Measurements from ENCODE around the gene CCDC92.

The CCDC92 gene

DNA sequence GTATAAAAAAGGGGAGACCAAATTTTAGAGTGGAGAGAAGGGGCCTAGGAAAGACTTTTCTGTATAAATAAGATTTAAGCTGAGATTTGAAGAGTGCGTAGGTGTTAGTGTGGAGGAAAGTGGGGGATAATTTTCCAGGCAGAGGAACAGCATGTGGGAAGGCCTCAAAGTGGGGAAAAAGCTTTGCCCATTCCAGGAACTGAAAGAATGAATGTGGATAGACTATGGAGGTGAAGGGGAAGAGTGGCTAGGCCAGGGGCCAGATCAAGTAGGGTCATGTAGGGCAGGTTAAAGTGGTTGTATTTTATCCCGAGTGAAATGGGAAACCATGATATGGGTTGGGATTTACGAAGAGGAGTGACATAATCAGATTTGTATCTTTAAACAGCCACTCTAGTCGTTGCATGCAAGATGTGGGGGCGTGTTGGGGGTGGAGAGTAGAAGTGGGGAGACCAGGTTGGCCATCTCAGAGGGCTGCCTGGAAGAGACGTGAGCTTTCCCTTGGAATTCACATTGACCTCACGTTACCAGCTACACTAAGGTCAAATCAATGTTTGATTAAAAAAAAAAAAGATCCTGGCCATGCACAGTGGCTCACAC, 3.7 kb upstream of the CCDC92 start:
- DNase-seq (ENCODE audit: low read depth), result no peak

DNA sequence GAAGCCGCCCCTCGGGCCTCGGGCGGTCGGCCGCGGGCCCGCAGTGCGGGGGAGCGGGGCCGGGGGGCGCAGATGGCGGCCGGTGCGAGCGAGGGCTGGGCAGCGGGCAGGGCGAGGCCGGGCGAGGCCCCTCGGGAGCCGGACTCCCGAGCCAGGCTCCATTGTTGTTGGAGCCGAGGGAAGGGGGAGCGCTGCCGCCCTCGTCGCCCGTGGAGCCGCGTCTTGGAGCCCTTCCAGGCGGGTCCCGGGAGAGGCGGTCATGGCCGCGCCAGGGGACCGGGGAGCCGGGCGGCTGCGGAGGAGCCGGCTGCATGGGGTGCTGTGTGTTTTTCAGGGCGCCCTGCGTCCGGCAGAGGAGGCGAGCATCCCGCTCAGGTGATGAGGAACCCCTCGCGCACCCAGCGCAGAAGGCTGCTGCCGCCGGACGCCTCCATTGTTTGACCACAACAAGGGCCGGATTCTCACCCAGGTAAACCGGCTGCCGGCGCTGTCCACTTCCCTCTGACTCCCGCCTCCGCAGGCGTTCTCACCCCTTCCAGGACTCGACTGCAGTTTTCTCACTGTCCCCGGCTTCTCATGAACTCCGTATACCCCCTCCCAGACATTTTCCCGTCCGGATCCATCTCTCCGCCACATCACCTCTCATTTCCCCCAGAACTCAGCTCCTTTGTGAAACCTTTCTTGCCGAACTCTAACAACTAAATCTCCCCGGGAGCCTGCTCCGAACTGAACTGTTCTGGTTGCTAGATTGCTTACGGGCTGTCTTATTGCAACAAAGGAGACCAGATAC, 1.1 kb upstream of the CCDC92 start:
- DNase-seq (ENCODE audit: low read depth), result no peak

DNA sequence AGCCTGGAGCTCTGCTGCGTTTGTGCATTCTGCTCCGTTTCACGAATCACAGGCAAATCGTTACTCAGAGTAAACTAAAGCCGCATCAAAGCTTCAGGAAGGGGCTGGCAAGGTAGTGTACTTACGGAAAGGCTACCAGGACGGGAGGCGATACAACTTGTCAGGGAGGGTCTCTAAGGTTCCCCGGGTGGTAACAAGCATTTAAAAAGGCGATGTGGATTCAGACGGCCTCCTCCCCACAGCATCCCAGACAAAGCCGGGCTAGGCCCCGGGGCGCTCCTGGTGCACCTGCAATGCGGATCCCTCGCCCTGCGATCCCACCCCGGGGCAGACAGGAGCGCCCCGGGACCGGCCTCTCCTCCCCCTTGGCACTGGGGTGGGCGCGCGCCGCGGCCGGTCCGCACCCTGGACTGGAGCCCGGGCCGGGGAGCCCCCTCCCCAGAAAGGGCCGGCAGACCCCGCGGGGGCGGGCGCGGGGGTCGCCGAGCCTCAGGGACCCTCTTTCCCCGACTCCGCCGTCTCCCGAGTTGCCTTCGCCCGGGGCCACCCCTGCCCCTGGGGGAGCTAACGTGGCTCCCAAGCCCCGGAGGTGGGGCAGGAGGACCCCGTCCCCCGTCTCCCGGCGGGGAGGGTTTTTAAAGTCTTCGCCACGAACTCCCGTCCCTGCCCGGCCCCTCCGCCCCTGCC, 718 bp downstream of the CCDC92 start:
- DNase-seq (ENCODE audit: low read depth), result no peak

DNA sequence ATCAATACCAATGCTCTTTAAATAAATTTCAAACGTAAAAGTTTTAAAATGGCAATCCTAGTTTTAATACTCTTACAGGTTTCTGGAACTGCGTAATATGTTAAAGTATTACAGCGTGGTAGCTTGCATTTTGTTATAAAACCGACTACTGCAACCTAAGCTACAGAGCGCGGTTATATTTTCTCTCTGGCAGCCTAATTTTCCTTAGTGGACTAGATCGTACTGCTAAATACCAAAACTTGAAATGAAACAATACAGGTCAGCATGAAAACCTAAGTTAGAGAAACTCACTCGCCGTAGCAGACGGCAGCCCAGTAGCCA, 1.2 kb downstream of the CCDC92 start:
- DNase-seq (ENCODE audit: low read depth), result no peak

DNA sequence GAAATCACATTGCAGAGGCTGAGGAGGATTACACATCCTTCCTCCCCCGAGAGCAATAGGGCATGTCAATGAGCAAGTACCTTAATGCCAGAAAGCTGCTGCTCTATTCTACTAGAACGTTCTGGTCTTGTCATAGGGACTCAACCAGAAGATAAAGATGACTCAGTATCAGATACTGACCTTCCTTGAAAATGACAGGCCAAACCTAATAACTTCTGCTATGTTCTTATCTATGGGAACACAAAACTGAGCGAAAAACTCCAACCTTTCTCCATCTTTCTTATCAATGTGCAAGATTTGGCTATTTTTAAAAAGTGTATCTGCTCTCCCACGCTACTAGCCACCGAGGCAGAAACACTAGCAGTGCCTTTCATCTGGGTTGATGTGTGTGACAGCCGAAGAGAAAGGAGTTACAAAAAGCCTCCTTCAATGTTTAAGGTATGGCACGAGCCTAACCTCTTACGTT, 5.5 kb downstream of the CCDC92 start:
- no peak for DNase-seq (ENCODE audit: low read depth)

DNA sequence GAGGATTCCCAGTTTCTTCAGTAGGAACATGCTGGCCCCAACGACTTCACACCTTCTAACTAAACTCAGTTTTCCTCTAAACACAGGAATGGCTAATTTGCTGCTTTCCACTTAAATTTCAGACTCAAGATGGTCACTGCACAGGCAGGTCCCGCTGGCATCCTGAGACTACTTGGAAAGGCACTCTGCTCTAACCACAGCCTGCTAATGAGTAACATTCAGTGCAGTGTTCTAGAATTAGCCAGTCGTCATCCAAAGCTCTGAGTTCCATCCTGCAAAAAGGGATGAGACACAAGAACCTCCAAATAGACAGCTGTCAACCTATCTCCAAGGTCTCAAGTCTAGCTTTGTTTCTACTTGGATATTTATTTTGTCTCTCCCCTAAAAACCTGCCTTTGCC, 6.0 kb downstream of the CCDC92 start:
- no peak for DNase-seq (ENCODE audit: low read depth)

DNA sequence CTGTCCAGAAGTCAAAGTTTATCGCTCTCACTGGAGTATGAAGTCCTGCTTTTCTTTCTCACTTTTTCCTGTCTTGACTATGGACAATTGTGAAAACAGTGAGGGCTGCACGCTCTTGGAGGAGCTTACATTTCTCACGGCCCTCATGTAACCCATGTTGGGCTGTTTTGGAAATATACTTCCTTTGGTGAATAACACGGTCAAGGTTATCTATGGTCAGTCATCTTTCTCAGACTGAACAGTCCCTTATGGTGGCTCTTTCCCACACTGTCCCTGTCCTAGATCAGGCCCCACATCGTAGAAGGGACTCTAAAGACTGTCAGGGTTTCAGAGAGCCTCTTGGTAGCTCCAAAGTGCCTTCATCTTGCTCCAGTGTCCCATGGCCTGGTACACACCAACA, 7.2 kb downstream of the CCDC92 start:
- DNase-seq (ENCODE audit: low read depth), result no peak

DNA sequence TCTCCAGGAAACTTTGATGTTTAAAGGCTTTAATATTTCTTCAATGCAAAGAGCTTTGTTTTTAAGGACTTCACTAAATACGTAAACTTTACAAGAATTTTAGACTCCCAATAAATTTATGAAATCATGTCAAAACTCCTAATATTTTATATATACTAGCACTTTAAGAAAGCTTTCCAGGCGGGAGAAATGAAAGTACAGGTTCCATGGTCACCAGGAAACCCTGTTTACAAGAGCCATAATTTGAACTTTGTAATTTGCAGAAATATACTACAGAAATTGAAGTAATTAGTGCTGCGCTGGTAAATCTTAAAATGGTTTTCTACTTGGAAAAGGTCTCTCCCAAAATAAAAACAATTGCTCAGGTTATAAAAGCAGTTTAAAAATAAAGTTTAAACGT, 8.8 kb downstream of the CCDC92 start:
- DNase-seq (ENCODE audit: low read depth), result no peak

DNA sequence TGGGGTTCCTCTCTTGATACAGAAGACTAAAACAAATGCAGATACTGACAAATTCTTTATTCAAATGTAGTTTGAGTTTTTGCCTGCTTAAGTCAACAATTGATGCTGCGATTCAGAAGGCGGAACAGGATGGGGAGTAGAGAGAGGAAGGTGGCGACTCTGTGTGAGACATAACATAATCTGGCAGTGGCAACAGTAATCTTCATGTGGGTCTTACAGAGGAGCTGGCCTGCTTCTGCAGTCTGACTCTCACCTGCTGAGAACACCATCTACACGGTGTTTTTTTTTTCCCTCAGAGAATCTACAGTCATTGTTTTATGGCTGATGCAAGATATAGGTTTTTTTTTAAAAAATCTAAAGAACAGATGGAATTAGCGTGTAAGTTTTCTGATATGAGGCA, 10.1 kb downstream of the CCDC92 start:
- DNase-seq (ENCODE audit: low read depth), result no peak

DNA sequence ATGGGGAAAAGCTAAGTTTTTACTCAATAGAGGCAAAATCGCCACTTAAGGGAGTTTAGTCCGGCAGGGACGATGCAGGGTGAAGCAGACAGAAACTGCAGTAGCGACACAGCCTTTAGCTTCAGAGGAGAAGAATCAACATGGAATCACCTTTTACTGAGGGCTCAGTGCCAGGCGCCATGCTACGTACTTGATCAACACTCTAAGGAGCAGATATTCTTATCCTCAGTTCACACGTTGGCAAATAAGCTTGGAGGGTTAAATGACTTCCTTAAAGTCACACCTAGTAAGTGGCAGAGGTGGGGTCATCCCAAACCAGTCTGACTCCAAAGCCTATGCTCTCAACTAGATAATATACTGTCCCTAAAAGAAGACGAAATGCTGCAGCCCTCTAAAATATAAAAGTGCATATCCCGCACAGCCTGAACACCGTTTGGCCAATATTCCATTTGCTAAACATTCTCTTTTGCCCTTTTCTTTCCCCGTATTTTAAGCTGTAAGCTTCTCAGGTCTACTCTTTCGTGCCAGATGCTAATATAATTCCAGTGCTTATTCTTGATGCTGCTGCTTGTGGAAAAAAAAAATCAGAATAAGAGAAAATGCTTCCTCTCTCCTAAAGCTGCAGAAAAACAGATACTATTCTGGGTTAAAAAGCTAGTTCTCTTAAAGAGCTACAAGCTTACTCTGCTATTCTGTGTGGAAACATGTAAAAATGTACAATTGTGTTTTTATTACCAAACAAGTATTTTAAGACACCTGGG, 10.9 kb downstream of the CCDC92 start:
- no peak for DNase-seq (ENCODE audit: low read depth)

DNA sequence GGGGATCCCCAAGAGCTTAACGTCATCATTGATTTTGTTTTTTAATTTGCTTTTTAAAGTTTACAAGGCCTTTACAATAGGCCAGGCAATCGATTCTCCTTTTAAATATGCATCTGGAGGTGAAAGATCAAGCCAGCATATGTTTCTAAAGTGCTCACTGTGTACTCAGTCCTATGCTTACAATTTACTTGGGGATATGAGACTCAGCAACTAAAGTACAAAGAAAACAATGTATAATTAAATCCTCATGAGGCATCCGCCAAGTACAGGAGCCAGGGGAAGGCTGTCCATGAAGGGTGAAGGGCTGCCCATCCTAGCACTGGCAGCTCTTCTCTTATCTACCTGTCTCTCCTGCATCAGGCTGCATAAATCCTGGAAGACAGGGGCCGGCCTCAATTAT, 11.8 kb downstream of the CCDC92 start:
- DNase-seq (ENCODE audit: low read depth), result no peak

DNA sequence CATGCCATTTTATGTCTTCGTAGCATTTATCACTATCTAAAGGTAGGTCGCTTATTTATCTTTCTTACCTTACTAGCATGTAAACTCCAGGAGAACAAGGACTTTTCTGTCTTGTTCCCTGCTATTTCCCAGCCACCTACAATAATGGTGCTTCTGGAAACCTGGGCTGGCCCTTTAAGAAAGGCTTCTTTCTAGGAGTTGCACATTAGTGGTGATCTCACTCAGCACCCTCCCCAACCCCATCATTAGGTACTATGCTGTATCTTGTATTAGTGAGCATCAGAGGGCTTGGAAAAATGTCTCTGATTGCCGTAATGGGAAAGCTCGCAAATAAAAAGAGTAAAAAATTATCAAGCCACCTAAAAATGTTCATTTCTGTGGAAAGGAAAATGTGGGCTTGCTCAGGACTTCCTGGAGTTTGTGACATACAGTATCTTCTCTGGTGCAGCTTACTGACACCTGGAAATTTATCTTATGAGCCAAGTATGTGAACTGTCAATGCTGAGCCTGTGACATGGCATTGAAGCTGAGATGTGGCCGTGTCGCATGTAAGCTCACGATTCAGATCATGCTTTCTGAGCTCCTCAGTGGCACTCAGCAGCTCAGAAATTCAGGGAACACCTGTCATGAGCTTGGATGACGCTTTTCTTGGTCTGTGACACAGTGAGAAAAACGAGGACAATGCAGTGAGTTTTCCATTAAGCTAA, 12.4 kb downstream of the CCDC92 start:
- DNase-seq (ENCODE audit: low read depth), result no peak

DNA sequence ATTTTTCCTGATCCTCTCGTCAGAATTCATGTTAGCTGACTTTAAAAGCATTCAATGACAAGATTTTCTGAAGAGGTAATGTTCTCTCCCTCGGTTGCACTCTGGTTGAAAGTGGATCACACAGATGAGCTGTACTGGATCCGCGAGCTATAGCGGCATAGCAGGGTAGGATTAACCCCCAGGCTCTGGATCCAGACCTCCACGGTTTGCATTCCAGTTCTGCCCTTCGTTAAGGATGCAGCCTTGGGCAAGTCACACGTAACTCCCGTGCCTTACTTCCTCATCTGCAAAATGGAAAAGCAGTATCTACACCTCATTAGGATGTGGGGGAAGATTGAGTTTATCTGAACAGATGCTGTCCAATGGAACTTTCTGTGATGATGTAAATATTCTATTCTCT, 13.8 kb downstream of the CCDC92 start:
- no peak for DNase-seq (ENCODE audit: low read depth)

DNA sequence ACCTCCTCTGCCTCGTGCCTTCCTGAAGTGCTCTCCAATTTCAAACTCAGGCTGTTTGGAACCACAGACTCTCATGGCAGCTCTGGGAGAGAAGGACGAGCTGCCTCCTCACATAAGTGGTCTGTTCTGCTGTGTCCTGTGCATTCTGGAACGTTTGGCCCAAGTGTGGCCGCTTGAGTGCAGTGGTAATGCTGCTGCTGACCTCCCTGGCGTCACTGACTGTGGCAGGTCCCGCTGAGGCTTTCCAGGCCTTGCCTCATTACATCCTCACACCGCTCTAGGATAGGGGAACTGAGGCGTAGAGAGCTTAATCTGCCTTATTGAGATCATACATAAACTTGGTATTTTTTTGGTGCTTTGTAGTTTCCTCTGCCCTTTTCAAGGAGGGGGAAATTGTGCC, 14.2 kb downstream of the CCDC92 start:
- no peak for DNase-seq (ENCODE audit: low read depth)

DNA sequence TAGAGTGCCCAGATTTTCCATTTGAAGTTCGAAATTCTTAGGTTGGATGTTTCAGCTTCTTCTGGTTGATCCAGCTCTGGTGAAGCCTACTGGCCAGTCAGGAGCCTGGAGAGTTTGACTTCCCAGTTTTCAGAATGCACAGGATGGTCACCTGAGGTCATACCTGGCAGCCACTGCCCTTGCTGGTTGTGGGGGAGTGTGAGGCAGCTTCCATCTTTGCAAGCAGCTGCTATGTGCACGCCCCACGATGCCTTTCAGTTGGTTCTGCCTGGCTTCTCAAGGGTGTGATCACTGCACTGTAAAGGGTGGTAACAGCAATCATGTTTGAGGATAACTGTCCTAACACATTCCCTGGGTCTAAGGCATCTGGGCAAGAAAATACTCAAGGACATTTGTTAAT, 15.4 kb downstream of the CCDC92 start:
- DNase-seq (ENCODE audit: low read depth), result no peak

DNA sequence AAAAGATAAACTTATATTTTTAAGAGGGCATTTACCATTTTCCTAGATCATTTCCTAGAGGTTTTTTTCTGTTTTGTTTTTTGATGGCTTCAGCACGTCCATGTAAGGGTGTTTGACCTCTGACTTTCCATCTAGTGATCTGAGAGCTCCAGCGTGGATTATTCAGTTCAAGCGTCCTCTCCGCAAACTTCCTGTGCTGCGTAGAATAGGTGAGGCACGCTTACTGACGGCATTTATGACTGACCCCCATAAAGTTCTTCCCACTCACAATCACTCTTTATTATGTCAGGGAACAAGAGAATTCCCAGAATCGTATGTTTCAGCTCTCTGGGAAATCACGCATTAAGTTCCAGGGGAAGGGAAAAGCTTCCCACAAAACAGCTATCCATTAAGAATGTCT, 16.4 kb downstream of the CCDC92 start:
- no peak for DNase-seq (ENCODE audit: low read depth)

DNA sequence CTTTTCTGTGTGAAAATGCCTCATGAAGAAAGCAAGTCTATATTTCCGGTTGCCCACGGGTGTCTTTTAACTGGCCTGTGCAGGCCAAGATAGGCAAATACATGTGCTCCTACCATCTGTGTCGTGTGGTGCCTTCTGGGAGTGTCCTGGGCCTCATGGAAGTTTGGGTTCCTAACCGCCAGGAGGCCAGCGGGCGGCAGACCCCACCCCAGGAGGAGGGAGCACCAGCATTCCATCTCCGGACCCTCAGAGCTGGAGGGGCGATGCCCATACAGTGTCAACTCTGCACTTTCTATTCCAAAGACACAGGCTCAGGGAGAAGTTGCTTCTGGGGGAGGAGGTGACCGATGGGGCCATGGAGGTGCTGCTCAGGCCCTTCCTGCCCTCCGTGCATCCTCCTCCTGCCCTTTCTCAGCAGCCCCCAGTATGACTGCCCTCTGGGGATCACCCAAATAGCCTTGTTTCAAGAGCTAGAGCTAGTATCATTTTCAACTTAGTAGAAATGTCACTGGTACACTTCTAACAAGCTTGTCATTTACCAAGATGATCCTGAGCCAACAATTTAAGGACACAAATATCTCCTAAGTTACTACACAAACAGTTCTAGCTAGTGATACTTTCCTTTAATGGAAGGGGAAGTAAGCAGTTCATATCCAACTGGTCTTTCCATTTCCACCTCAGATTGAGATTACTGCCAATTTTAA, 17.8 kb downstream of the CCDC92 start:
- no peak for DNase-seq (ENCODE audit: low read depth)

DNA sequence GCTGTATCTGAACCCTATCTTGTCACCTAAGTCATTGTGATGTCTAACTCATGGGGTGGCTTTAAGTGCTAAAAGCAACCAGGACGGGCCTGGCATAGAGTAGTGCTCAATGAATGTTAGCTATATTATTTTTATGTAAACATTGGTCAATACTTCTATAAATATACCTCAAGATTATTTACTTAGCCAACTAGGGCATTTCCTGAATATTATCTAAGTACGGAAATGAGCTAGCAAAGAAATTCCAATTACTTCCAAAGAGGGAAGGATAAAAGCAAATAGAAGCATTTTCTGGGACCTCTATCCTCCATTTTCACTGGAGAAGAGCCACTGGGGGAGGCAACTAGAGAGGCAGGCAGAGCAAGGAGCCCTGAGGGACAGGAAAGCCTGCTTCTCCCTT, 20.6 kb downstream of the CCDC92 start:
- no peak for DNase-seq (ENCODE audit: low read depth)

DNA sequence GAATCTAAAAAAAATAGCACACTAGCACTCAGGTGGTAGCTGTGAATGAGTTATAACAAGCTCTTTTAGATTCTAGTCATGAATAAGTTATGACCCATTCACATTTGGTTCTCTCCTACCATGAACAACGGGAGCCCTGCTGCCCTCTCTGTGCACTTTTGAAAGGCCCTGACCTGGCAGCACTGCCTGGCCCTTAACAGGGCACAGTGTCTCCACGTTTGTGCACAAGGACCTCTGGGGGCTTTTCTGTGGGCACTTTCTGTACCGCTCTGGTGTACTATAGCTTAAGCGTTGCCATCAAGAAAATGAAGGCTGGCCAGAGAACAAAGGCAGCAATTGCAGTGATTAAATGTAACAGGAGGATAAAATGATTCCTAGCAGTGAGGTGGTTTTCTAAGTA, 21.2 kb downstream of the CCDC92 start:
- no peak for DNase-seq (ENCODE audit: low read depth)

DNA sequence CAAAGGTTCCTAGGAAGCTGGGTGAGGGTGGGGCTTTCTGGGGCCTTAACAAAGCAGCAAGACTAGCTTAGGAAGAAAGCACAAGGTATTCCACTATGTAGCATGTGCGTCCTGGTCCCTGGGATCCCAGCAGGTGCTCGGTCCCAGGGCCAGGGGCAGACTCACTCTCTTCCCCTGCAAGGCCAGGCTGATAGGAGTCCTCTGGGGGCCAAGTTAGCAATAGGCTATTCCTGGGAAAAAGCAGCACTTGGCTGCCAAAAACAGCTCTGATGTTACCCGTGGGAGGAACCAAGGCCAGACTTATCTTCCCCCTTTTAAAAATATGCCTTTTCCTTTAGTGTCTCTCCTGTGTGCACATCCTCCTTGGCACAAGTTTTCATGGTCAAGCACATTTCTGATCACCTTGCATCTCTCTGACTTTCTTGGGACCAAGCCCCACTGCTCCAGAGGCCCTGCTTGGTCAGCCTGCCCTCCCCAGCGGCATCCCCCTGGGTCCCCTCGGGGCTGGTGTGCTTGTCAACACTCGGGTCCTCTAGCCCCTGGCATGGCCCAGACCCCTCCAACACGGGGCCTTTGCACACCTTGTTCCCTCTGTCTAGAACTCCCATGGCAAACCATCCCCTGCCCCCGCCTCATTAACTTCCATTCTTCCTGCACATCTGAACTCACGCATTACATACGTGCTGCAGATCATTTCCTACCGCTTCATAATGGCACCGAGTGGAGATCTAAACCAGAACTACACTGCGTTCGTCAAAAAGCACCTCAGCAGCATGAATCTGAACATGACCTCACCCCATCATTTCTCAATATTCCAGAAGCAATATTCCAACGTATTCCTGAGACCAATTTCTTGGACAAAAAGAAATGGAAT, 21.9 kb downstream of the CCDC92 start:
- no peak for DNase-seq (ENCODE audit: low read depth)

DNA sequence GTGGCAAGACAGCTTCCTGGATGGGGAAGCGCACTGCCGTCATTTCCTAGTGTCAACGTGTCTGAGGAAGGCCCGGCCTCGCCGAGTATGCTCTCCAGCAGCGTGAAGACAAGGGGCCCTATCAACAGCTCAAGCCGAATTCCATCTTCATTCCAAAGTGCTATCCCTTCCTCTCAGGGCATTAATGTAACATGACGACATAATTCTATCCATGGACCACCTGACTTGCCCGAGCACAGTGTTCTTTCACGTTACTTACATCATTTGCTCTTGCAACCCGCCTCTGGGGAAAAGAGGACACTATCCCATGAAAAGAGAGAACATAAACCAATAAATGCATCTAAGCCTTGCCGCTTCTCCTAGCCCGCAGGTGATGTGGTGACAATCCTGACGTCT, 22.9 kb downstream of the CCDC92 start:
- DNase-seq (ENCODE audit: low read depth), result no peak
